ENCODE data around the gene ADD3. TPM values are rescaled to one million over a fixed set of nuclear protein-coding genes. Genes with fewer than 3 reads are reported as not detected.

Gene ADD3
- total and polyA plus RNA-seq, 2 donors (not counting 3 experiments of a cell fraction or from before 2014, with no cell fraction given): 14.9 to 55.2 TPM

GRCh38 chr10:110011681-110012080 is 3.9 kb downstream of the ADD3 start:
- peaks cover 12% of the 10 kb centered on the region for H3K79me2 ChIP-seq (ENCODE audit: control insufficient read depth, insufficient read depth, low read length)
- BruUV-seq (replicated peaks): no TSS peak
- no peak for FAIRE-seq
- CTCF ChIA-PET: interaction anchor here (3.2 kb wide), 1 partner anchor 127 kb away, joined by 11 read pairs; no protein-coding TSS in a partner anchor
- H3K9me3 ChIP-seq (replicated peaks; ENCODE audit: control insufficient read depth, insufficient read depth, low read length): no peaks in the 10 kb centered on the region
- dilution Hi-C loops (cut with MboI; ENCODE audit: extremely low pct_ligation_motif_present, low sequenced_read_pairs): no loop called here
- H3K9me1 ChIP-seq (replicated peaks; ENCODE audit: control insufficient read depth, extremely low read depth, insufficient read depth, low read length): no peaks in the 10 kb centered on the region
- no peak for DNase-seq (ENCODE audit: low read depth, low spot score)
- peaks cover 3% of the 10 kb centered on the region for H4K20me1 ChIP-seq (replicated peaks; ENCODE audit: control insufficient read depth, extremely low read depth, insufficient read depth, low read length)
- H3K36me3 ChIP-seq (ENCODE audit: control insufficient read depth in 2 of 2, extremely low read depth in 1 of 2, insufficient read depth in 2 of 2, low read length in 2 of 2): no peaks in the 10 kb centered on the region
- POLR2A ChIA-PET: interaction anchor here (0.6 kb wide), 1 partner anchor 64 kb away, joined by 4 read pairs; no protein-coding TSS in a partner anchor
- H3K4me2 ChIP-seq (ENCODE audit: insufficient read depth, low read length): no peak overlapping the region
- no peak overlapping the region for H2AFZ ChIP-seq (ENCODE audit: low read depth, low read length)
- peaks cover 14% of the 10 kb centered on the region for H3K4me1 ChIP-seq (ENCODE audit: control insufficient read depth, extremely low read depth, insufficient read depth, low read length)
- intact Hi-C loops (cut with micrococcal nuclease): no loop called here
- no peak overlapping the region for H3K4me3 ChIP-seq (replicated peaks in 1 of 3; ENCODE audit: insufficient read depth in 1 of 3, low read depth in 1 of 3, low read length in 3 of 3)
- H3K27me3 ChIP-seq (ENCODE audit: control insufficient read depth in 2 of 2, insufficient read depth in 2 of 2, low read length in 2 of 2): no peaks in the 10 kb centered on the region
- no peak overlapping the region for H3K27ac ChIP-seq (ENCODE audit: insufficient read depth, low read depth, low read length)
- no peak overlapping the region for H3K9ac ChIP-seq (replicated peaks; ENCODE audit: extremely low read depth, insufficient read depth, low read length)
- TF ChIP-seq, protein P1, sequence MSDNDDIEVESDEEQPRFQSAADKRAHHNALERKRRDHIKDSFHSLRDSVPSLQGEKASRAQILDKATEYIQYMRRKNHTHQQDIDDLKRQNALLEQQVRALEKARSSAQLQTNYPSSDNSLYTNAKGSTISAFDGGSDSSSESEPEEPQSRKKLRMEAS (IDR thresholded peaks at IDR 0.05; ENCODE audit: insufficient read depth, insufficient read length): no peak
- TF ChIP-seq MYC (IDR thresholded peaks at IDR 0.05; ENCODE audit: low read depth, low read length): no peak
- TF ChIP-seq POLR2A (IDR thresholded peaks at IDR 0.05; ENCODE audit: low read depth, low read length): no peak
- TF ChIP-seq, protein P2, sequence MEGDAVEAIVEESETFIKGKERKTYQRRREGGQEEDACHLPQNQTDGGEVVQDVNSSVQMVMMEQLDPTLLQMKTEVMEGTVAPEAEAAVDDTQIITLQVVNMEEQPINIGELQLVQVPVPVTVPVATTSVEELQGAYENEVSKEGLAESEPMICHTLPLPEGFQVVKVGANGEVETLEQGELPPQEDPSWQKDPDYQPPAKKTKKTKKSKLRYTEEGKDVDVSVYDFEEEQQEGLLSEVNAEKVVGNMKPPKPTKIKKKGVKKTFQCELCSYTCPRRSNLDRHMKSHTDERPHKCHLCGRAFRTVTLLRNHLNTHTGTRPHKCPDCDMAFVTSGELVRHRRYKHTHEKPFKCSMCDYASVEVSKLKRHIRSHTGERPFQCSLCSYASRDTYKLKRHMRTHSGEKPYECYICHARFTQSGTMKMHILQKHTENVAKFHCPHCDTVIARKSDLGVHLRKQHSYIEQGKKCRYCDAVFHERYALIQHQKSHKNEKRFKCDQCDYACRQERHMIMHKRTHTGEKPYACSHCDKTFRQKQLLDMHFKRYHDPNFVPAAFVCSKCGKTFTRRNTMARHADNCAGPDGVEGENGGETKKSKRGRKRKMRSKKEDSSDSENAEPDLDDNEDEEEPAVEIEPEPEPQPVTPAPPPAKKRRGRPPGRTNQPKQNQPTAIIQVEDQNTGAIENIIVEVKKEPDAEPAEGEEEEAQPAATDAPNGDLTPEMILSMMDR (IDR thresholded peaks at IDR 0.05; ENCODE audit: extremely low read depth in 1 of 2, insufficient read depth in 1 of 2, low read depth in 1 of 2, low read length in 2 of 2): no peak
- no peak for TF ChIP-seq JUN (IDR thresholded peaks at IDR 0.05; ENCODE audit: borderline replicate concordance, insufficient read depth, insufficient read length, low read depth)
- TF ChIP-seq POLR2AphosphoS5 (IDR thresholded peaks at IDR 0.05; ENCODE audit: insufficient read depth, low read depth, low read length): no peak
- TF ChIP-seq FOS (IDR thresholded peaks at IDR 0.05; ENCODE audit: borderline replicate concordance, insufficient read depth, low read length): no peak
- no peak for TF ChIP-seq GATA2 (IDR thresholded peaks at IDR 0.05; ENCODE audit: insufficient read depth, insufficient read length, low read depth, low read length)
- TF ChIP-seq EZH2 (IDR thresholded peaks at IDR 0.05; ENCODE audit: borderline replicate concordance, low read depth, low read length, severe bottlenecking): no peak
